ENCODE data around the gene MAP3K7.

DNA sequence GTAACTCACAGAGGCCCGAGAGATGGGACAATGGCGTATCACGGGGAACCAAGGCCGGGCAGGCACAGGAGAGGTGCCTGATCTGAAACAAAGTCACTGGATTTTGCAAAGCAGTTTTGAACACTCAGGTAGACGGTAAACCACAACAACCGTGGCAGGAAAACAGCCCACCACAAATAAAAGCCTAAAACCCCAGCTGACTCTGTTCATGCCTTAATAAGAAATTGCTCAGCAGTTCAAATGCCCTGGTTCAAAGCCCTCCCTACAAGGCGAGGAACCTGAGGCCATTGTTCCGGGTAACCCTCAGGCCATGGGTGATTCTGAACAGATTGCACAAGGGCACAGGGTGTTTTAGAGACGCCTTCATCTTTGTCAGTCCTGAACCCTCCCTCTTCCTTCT, 114.2 kb downstream of the MAP3K7 start:
- TF ChIP-seq, protein P1, sequence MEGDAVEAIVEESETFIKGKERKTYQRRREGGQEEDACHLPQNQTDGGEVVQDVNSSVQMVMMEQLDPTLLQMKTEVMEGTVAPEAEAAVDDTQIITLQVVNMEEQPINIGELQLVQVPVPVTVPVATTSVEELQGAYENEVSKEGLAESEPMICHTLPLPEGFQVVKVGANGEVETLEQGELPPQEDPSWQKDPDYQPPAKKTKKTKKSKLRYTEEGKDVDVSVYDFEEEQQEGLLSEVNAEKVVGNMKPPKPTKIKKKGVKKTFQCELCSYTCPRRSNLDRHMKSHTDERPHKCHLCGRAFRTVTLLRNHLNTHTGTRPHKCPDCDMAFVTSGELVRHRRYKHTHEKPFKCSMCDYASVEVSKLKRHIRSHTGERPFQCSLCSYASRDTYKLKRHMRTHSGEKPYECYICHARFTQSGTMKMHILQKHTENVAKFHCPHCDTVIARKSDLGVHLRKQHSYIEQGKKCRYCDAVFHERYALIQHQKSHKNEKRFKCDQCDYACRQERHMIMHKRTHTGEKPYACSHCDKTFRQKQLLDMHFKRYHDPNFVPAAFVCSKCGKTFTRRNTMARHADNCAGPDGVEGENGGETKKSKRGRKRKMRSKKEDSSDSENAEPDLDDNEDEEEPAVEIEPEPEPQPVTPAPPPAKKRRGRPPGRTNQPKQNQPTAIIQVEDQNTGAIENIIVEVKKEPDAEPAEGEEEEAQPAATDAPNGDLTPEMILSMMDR (conservative IDR thresholded peaks at IDR 0.05; ENCODE audit: low read depth, low read length): no peak
- no peak for TF ChIP-seq POLR2A (IDR thresholded peaks at IDR 0.05; ENCODE audit: low read depth, low read length)
- no peak for TF ChIP-seq MXI1 (IDR thresholded peaks at IDR 0.05; ENCODE audit: borderline replicate concordance, low read depth, low read length)
- TF ChIP-seq MAZ (IDR thresholded peaks at IDR 0.05; ENCODE audit: borderline replicate concordance, low read depth, low read length): no peak
- no peak for TF ChIP-seq RCOR1 (IDR thresholded peaks at IDR 0.05; ENCODE audit: insufficient replicate concordance, low read length)
- TF ChIP-seq, protein P2, sequence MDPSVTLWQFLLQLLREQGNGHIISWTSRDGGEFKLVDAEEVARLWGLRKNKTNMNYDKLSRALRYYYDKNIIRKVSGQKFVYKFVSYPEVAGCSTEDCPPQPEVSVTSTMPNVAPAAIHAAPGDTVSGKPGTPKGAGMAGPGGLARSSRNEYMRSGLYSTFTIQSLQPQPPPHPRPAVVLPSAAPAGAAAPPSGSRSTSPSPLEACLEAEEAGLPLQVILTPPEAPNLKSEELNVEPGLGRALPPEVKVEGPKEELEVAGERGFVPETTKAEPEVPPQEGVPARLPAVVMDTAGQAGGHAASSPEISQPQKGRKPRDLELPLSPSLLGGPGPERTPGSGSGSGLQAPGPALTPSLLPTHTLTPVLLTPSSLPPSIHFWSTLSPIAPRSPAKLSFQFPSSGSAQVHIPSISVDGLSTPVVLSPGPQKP (IDR thresholded peaks at IDR 0.05; ENCODE audit: borderline replicate concordance, low read depth, low read length): no peak
- no peak for TF ChIP-seq RFX5 (IDR thresholded peaks at IDR 0.05; ENCODE audit: low read depth, low read length)
- no peak for TF ChIP-seq SMC3 (IDR thresholded peaks at IDR 0.05; ENCODE audit: low read depth, low read length)
